ENCODE results near the gene NTN4.
"Not testable (repeated sequence)": the region's sequence is repeated elsewhere in the genome, so short reads cannot be mapped to it uniquely, and the experiment has no call there.

NTN4 gene

GRCh38 chr12:95796225-95796981 lies 5.8 kb upstream of the NTN4 start:
- DNase-seq = no peak

GRCh38 chr12:95790917-95791849 lies 619 bp upstream of the NTN4 start:
- DNase-seq = no peak

- DNase-seq = peak; percentile 44
Observed at GRCh38 chr12:95789126-95790032, 1.2 kb downstream of the NTN4 start.

GRCh38 chr12:95788637-95789036 lies 1.9 kb downstream of the NTN4 start:
- no peak for DNase-seq

- DNase-seq = no peak
Observed at GRCh38 chr12:95787274-95787818, 3.2 kb downstream of the NTN4 start.

- DNase-seq = no peak
Observed at GRCh38 chr12:95784915-95785314, 5.6 kb downstream of the NTN4 start.

GRCh38 chr12:95784286-95784685 lies 6.3 kb downstream of the NTN4 start:
- DNase-seq = no peak

GRCh38 chr12:95775466-95775865 lies 15.1 kb downstream of the NTN4 start:
- not testable (repeated sequence) for DNase-seq

- DNase-seq = no peak
Observed at GRCh38 chr12:95774311-95775045, 16.1 kb downstream of the NTN4 start.

- no peak for DNase-seq
Observed at GRCh38 chr12:95773320-95773719, 17.2 kb downstream of the NTN4 start.

GRCh38 chr12:95767703-95768102 lies 22.9 kb downstream of the NTN4 start:
- DNase-seq = no peak

- no peak for DNase-seq
Observed at GRCh38 chr12:95766356-95767019, 24.1 kb downstream of the NTN4 start.

- DNase-seq = no peak
Observed at GRCh38 chr12:95764848-95765247, 25.7 kb downstream of the NTN4 start.

GRCh38 chr12:95763809-95764253 lies 26.7 kb downstream of the NTN4 start:
- DNase-seq = peak; percentile 96

- DNase-seq = peak; percentile 12
Observed at GRCh38 chr12:95762123-95762785, 28.3 kb downstream of the NTN4 start.

GRCh38 chr12:95760371-95760770 lies 30.2 kb downstream of the NTN4 start:
- DNase-seq = no peak

GRCh38 chr12:95759718-95760117 lies 30.8 kb downstream of the NTN4 start:
- no peak for DNase-seq

GRCh38 chr12:95759039-95759438 lies 31.5 kb downstream of the NTN4 start:
- no peak for DNase-seq

GRCh38 chr12:95756362-95756761 lies 34.2 kb downstream of the NTN4 start:
- no peak for DNase-seq

GRCh38 chr12:95755261-95755865 lies 35.2 kb downstream of the NTN4 start:
- DNase-seq = no peak
